HG03175 (cell line): ENCODE results near the gene LYST.
"Not testable (repeated sequence)": the region's sequence is repeated elsewhere in the genome, so short reads cannot be mapped to it uniquely, and the experiment has no call there.

Source experiments
- ATAC-seq: cut with Tn5 transposase; IDR thresholded peaks from one replicate; pipeline ENCODE4 v1.9.1; 2021; ENCODE audit warnings: mild to moderate bottlenecking, moderate library complexity; ENCODE audit not compliant: unreplicated experiment

Gene LYST

GRCh38 chr1:235861857-235862256, 4.8 kb downstream of the LYST start:
- no peak for ATAC-seq

- ATAC-seq = no peak
These were observed 5.9 kb downstream of the LYST start for GRCh38 chr1:235860829-235861228.

- ATAC-seq = no peak
These were observed 6.9 kb downstream of the LYST start for GRCh38 chr1:235859789-235860188.

- no peak for ATAC-seq
These were observed 7.9 kb downstream of the LYST start for GRCh38 chr1:235858766-235859165.

- ATAC-seq = no peak
These were observed 8.9 kb downstream of the LYST start for GRCh38 chr1:235857756-235858155.

- no peak for ATAC-seq
These were observed 10.8 kb downstream of the LYST start for GRCh38 chr1:235855811-235856429.

- peak; percentile 68 for ATAC-seq
These were observed 12.4 kb downstream of the LYST start for GRCh38 chr1:235854347-235854746.

- ATAC-seq = no peak
These were observed 13.1 kb downstream of the LYST start for GRCh38 chr1:235853653-235854052.

GRCh38 chr1:235852887-235853286, 13.8 kb downstream of the LYST start:
- ATAC-seq = no peak

- ATAC-seq = no peak
These were observed 14.8 kb downstream of the LYST start for GRCh38 chr1:235851939-235852338.

GRCh38 chr1:235848251-235848650, 18.5 kb downstream of the LYST start:
- not testable (repeated sequence) for ATAC-seq

GRCh38 chr1:235845656-235846107, 21.0 kb downstream of the LYST start:
- ATAC-seq = not testable (repeated sequence)

- ATAC-seq = no peak
These were observed 21.9 kb downstream of the LYST start for GRCh38 chr1:235844776-235845175.

- peak; percentile 72 for ATAC-seq
These were observed 23.2 kb downstream of the LYST start for GRCh38 chr1:235843461-235843961.

GRCh38 chr1:235841938-235842545, 24.7 kb downstream of the LYST start:
- ATAC-seq = peak; percentile 68

GRCh38 chr1:235838021-235838420, 28.7 kb downstream of the LYST start:
- peak; percentile 72 for ATAC-seq

GRCh38 chr1:235835226-235835625, 31.5 kb downstream of the LYST start:
- ATAC-seq = no peak

GRCh38 chr1:235834620-235835019, 32.1 kb downstream of the LYST start:
- no peak for ATAC-seq

- no peak for ATAC-seq
These were observed 34.7 kb downstream of the LYST start for GRCh38 chr1:235832011-235832410.

- peak; percentile 81 for ATAC-seq
These were observed 35.6 kb downstream of the LYST start for GRCh38 chr1:235831148-235831547.

- ATAC-seq = no peak
These were observed 40.4 kb downstream of the LYST start for GRCh38 chr1:235826102-235826854.

GRCh38 chr1:235825229-235825628, 41.5 kb downstream of the LYST start:
- ATAC-seq = no peak
